Progenitor cell of endocrine pancreas (in vitro differentiated cells): ENCODE measurements around the gene RAP1GAP2. TPM values are rescaled to one million over a fixed set of nuclear protein-coding genes. Genes with fewer than 3 reads are reported as not detected.

Source experiments
- DNase-seq: peaks from one replicate; pipeline ENCODE4 v3.0.0; 2021; ENCODE audit warnings: low spot score; ENCODE audit not compliant: unreplicated experiment
- H3K27ac Mint-ChIP-seq: 2 replicates; pipeline ENCODE4 v1.8.0; 2021; ENCODE audit warnings: mild to moderate bottlenecking, moderate library complexity, mixed read lengths
- H3K27me3 Mint-ChIP-seq: 2 replicates; pipeline ENCODE4 v1.8.0; 2021; ENCODE audit warnings: mixed read lengths
- H3K36me3 Mint-ChIP-seq: 2 replicates; pipeline ENCODE4 v1.8.0; 2022; ENCODE audit warnings: mixed read lengths; ENCODE audit not compliant: insufficient read depth
- H3K4me1 Mint-ChIP-seq: 2 replicates; pipeline ENCODE4 v1.8.0; 2021; ENCODE audit warnings: low read depth, mixed read lengths
- H3K4me3 Mint-ChIP-seq: 2 replicates; pipeline ENCODE4 v1.8.0; 2021; ENCODE audit warnings: low read depth, mild to moderate bottlenecking, moderate library complexity, mixed read lengths
- H3K9me3 Mint-ChIP-seq: 2 replicates; pipeline ENCODE4 v1.8.0; 2021; ENCODE audit warnings: low read depth, mixed read lengths
- CTCF ChIP-seq: fragments of 200-600 bp; sonication (generic); IDR thresholded peaks from one replicate; pipeline ENCODE4 v1.5.0; 2021; ENCODE audit warnings: antibody characterized with exemption, mild to moderate bottlenecking; ENCODE audit not compliant: unreplicated experiment
- total RNA-seq: library from RNA; stranded (reverse); gene quantifications from 2 replicates; pipeline ENCODE4 v1.2.1, GENCODE V29; 2021

RAP1GAP2 gene
- total RNA-seq, 1 donor from 2014 or later, result 116 TPM

- Mint-ChIP-seq H3K27me3 (no peaks in the 10 kb centered on the region), H3K36me3 (peaks cover 12% of the 10 kb centered on the region), H3K9me3 (no peaks in the 10 kb centered on the region), H3K4me1 (peaks cover 42% of the 10 kb centered on the region), H3K27ac (peak overlapping the region; percentile 78), H3K4me3 (no peak overlapping the region)
- no peak for DNase-seq
- no peak for TF ChIP-seq CTCF
These were observed 80.2 kb downstream of the RAP1GAP2 start for GRCh38 chr17:2876467-2876866.

GRCh38 chr17:2878751-2879254, 82.6 kb downstream of the RAP1GAP2 start:
- Mint-ChIP-seq H3K27ac (peak overlapping the region; percentile 62), H3K4me1 (peaks cover 48% of the 10 kb centered on the region)

GRCh38 chr17:2880050-2880449, 83.8 kb downstream of the RAP1GAP2 start:
- Mint-ChIP-seq H3K4me1 (peaks cover 36% of the 10 kb centered on the region), H3K4me3 (no peak overlapping the region), H3K27me3 (no peaks in the 10 kb centered on the region), H3K9me3 (no peaks in the 10 kb centered on the region), H3K36me3 (peaks cover 15% of the 10 kb centered on the region), H3K27ac (peak overlapping the region; percentile 82)
- no peak for TF ChIP-seq CTCF
- no peak for DNase-seq

More at GRCh38 chr17:2878751-2879254, 82.6 kb downstream of the RAP1GAP2 start:
- Mint-ChIP-seq H3K9me3 (no peaks in the 10 kb centered on the region), H3K27me3 (no peaks in the 10 kb centered on the region), H3K4me3 (no peak overlapping the region), H3K36me3 (peaks cover 15% of the 10 kb centered on the region)
- no peak for DNase-seq
- no peak for TF ChIP-seq CTCF

GRCh38 chr17:2881295-2881694, 85.1 kb downstream of the RAP1GAP2 start:
- no peak for DNase-seq
- H3K36me3 Mint-ChIP-seq, result peaks cover 13% of the 10 kb centered on the region
- no peak overlapping the region for H3K27ac Mint-ChIP-seq
- no peaks in the 10 kb centered on the region for H3K9me3 Mint-ChIP-seq
- no peak overlapping the region for H3K4me3 Mint-ChIP-seq
- TF ChIP-seq CTCF, result no peak
- H3K4me1 Mint-ChIP-seq, result peaks cover 26% of the 10 kb centered on the region
- H3K27me3 Mint-ChIP-seq, result no peaks in the 10 kb centered on the region

GRCh38 chr17:2883544-2884213, 87.4 kb downstream of the RAP1GAP2 start:
- Mint-ChIP-seq H3K4me1 (peaks cover 18% of the 10 kb centered on the region), H3K4me3 (no peak overlapping the region), H3K27ac (peak overlapping the region; percentile 83), H3K9me3 (no peaks in the 10 kb centered on the region), H3K27me3 (no peaks in the 10 kb centered on the region), H3K36me3 (peaks cover 8% of the 10 kb centered on the region)
- DNase-seq, result no peak
- TF ChIP-seq CTCF, result no peak
